Prostate gland (tissue), 2 donors: ENCODE results near the gene CFAP20. TPM values are rescaled to one million over a fixed set of nuclear protein-coding genes. Genes with fewer than 3 reads are reported as not detected.

Experiments used
- DNase-seq: peaks from one replicate; pipeline ENCODE4 v3.0.0-alpha.2; 2019; ENCODE audit warnings: low spot score
- H3K27ac ChIP-seq, 2 donors: fragments of 200-600 bp; sonication (generic); 2 replicates each; pipeline ENCODE4 v1.5.1; 2017 to 2019
- H3K27me3 ChIP-seq: fragments of 200-600 bp; sonication (generic); replicated peaks from 2 replicates; pipeline ENCODE4 v1.5.1; 2019; ENCODE audit not compliant: insufficient read depth
- H3K36me3 ChIP-seq, 2 donors: fragments of 200-600 bp; sonication (generic); 1 replicate in 1 of 2; 2 replicates in 1 of 2; pipeline versions ENCODE4 v1.5.1 to v1.8.1; 2017 to 2019
- H3K4me1 ChIP-seq: fragments of 200-600 bp; sonication (generic); replicated peaks from 2 replicates; pipeline ENCODE4 v1.5.1; 2019
- H3K4me3 ChIP-seq, 2 donors: fragments of 200-600 bp; sonication (generic); 2 replicates each; pipeline ENCODE4 v1.5.1; 2017 to 2019
- H3K9me3 ChIP-seq: fragments of 200-600 bp; sonication (generic); 2 replicates; pipeline ENCODE4 v1.5.1; 2017
- POLR2A ChIP-seq: fragments of 450-650 bp; IDR thresholded peaks from one replicate; pipeline ENCODE4 v1.6.1; 2016; ENCODE audit warnings: antibody characterized with exemption, mild to moderate bottlenecking
- POLR2AphosphoS5 ChIP-seq: sonication (generic); formaldehyde crosslinking; IDR thresholded peaks from one replicate; pipeline ENCODE4 v1.6.1; 2017; ENCODE audit warnings: antibody characterized with exemption
- WGBS: methylation state at CpG from one replicate; pipeline ENCODE4 v1.1.5; 2018; 5-methylcytosine and 5-hydroxymethylcytosine counted together
- intact Hi-C: fragments of 100-400 bp; cut with DNase I; formaldehyde crosslinking; loops from one replicate; pipeline ENCODE4 v1.14.2; 2022
- total RNA-seq, 2 donors: library from RNA; depleted of rRNA; stranded (reverse); fragments of >200 nt; gene quantifications; one replicate each; pipeline ENCODE4 v1.1.0, GENCODE V29; 2016
- TF ChIP-seq, protein P1 (sequence below), 4 experiments: fragments of 200-600 bp in 2 of 4; fragments of 450-650 bp in 2 of 4; sonication (generic) in 2 of 4; IDR thresholded peaks; 1 replicate in 3 of 4; 2 replicates in 1 of 4; pipeline ENCODE4 v1.5.1; 2016 to 2019; ENCODE audit warnings: antibody characterized with exemption in 4 of 4, mild to moderate bottlenecking in 2 of 4, moderate library complexity in 2 of 4

The CFAP20 gene
- total RNA-seq, 2 donors from 2014 or later = 27.2 to 77.7 TPM

GRCh38 chr16:58087209-58087913 lies 41.8 kb downstream of the CFAP20 start:
- Histone ChIP-seq H3K36me3 (no peaks in the 10 kb centered on the region), H3K9me3 (no peaks in the 10 kb centered on the region), H3K27me3 (no peaks in the 10 kb centered on the region), H3K27ac (no peak overlapping the region), H3K4me1 (no peaks in the 10 kb centered on the region), H3K4me3 (no peak overlapping the region)
- TF ChIP-seq, protein P1, sequence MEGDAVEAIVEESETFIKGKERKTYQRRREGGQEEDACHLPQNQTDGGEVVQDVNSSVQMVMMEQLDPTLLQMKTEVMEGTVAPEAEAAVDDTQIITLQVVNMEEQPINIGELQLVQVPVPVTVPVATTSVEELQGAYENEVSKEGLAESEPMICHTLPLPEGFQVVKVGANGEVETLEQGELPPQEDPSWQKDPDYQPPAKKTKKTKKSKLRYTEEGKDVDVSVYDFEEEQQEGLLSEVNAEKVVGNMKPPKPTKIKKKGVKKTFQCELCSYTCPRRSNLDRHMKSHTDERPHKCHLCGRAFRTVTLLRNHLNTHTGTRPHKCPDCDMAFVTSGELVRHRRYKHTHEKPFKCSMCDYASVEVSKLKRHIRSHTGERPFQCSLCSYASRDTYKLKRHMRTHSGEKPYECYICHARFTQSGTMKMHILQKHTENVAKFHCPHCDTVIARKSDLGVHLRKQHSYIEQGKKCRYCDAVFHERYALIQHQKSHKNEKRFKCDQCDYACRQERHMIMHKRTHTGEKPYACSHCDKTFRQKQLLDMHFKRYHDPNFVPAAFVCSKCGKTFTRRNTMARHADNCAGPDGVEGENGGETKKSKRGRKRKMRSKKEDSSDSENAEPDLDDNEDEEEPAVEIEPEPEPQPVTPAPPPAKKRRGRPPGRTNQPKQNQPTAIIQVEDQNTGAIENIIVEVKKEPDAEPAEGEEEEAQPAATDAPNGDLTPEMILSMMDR (IDR thresholded peaks at IDR 0.05) = no peak
- intact Hi-C loops = no loop called here
- 86% methylated on average over 23 of the region's 23 CpGs for WGBS
- DNase-seq = no peak

- intact Hi-C loops = no loop called here
- TF ChIP-seq POLR2AphosphoS5 (no peak), POLR2A (no peak)
- TF ChIP-seq, protein P1 (IDR thresholded peaks at IDR 0.05) = no peak
- no peak for DNase-seq
- 79% methylated on average over 19 of the region's 19 CpGs for WGBS
- Histone ChIP-seq H3K27me3 (no peaks in the 10 kb centered on the region), H3K27ac (no peak overlapping the region), H3K36me3 (no peaks in the 10 kb centered on the region), H3K4me1 (no peaks in the 10 kb centered on the region), H3K9me3 (no peaks in the 10 kb centered on the region), H3K4me3 (no peak overlapping the region)
Measured at GRCh38 chr16:58086381-58087208, 42.6 kb downstream of the CFAP20 start.

DNA sequence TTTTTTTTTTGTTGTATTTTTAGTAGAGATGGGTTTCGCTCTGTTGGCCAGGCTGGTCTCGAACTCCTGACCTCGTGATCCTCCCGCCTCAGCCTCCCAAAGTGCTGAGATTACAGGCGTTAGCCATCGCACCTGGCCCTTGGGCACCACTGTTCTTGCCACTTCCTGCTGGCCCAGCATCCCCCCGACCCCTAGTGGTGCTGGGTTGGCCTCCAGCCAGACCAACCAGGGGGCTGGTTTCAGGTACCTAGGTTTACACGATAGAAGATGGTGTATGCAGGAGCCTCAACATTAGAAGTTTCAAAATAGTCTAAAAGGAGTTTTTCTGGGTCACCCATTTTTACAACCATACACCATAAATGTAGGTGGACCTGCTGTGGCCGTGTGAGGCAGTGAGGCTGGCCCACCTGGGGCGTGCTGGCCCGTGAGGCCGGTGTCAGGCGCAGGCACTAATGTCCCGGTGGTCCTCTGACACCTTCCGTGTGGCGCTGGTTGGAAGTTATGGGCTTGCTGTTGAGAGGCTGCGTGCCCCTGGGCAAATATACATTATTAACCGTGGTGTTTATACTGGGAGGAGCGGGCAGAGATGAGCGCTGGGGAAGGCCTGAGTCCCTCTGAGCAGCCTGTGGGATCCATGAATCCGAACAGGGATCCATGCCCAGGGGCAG lies 43.5 kb downstream of the CFAP20 start:
- intact Hi-C loops = no loop called here
- H3K4me1 ChIP-seq = no peaks in the 10 kb centered on the region
- no peaks in the 10 kb centered on the region for H3K36me3 ChIP-seq
- no peak overlapping the region for H3K27ac ChIP-seq
- no peak for TF ChIP-seq POLR2AphosphoS5
- TF ChIP-seq, protein P1 (IDR thresholded peaks at IDR 0.05) = no peak
- no peak for TF ChIP-seq POLR2A
- no peak overlapping the region for H3K4me3 ChIP-seq
- no peak for DNase-seq
- H3K9me3 ChIP-seq = no peaks in the 10 kb centered on the region
- no peaks in the 10 kb centered on the region for H3K27me3 ChIP-seq
- 79% methylated on average over 20 of the region's 21 CpGs for WGBS

- Histone ChIP-seq H3K4me1 (no peaks in the 10 kb centered on the region), H3K4me3 (no peak overlapping the region), H3K27me3 (no peaks in the 10 kb centered on the region), H3K36me3 (no peaks in the 10 kb centered on the region), H3K9me3 (no peaks in the 10 kb centered on the region), H3K27ac (no peak overlapping the region)
- 97% methylated on average over 11 of the region's 11 CpGs for WGBS
- no peak for DNase-seq
- TF ChIP-seq, protein P1 (IDR thresholded peaks at IDR 0.05) = no peak
- TF ChIP-seq POLR2A = no peak
- TF ChIP-seq POLR2AphosphoS5 = no peak
- intact Hi-C loops = no loop called here
Measured at GRCh38 chr16:58085171-58085570, 44.0 kb downstream of the CFAP20 start.
